HT1080 (cell line): Measurements from ENCODE around the gene SSBP3. TPM values are rescaled to one million over a fixed set of nuclear protein-coding genes. Genes with fewer than 3 reads are reported as not detected.
"Not testable (repeated sequence)": the region's sequence is repeated elsewhere in the genome, so short reads cannot be mapped to it uniquely, and the experiment has no call there.

ENCODE experiments used
- DNase-seq: peaks from one replicate; pipeline ENCODE4 v3.0.0-alpha.2; 2015; ENCODE audit warnings: low read depth
- total RNA-seq: library from RNA; depleted of rRNA; stranded (reverse); fragments of >200 nt; shearing (Covaris generic); gene quantifications from 2 replicates; pipeline ENCODE4 v1.2.3, GENCODE V29; 2014

The SSBP3 gene
- total RNA-seq, 1 experiment from 2014 or later = 44.1 TPM

DNA sequence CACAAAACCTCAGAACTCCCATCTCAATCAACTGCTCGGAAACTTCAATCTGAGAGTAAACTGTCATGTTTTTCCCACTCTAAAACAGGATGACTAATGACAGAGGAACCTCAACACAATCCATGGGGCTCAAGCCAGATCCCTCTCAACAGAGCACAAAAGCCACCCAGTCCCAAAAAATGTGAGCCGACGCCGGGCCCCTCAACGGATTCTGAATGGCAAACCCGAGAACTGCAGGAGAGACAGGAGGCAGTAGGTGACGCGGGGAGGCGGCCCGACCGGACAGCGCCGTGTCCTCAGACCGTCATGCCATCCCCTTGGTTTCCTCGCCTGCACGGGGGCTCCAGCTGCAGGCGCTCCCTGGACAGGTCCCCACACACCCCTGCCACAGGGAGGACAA is 53.4 kb downstream of the SSBP3 start:
- DNase-seq = no peak

DNA sequence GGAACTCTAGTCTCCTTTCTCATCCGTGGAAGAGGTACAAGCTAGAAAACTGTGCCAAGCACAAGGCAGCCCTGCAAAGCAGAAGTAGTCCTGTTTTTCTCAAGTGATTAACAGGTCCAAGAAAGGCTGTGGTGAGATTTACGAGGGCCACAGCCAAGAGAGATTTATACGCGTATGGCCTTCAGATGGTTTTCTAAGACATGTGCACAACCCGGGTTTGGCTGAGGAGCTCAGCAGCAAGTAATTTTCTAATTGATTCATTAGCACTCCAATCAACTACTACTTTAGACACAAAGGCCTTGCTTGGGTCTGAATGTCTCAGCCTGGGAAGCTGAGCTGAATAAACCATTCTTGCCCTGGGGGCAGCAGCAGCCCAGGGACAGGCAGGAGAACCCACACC is 55.8 kb downstream of the SSBP3 start:
- no peak for DNase-seq

DNA sequence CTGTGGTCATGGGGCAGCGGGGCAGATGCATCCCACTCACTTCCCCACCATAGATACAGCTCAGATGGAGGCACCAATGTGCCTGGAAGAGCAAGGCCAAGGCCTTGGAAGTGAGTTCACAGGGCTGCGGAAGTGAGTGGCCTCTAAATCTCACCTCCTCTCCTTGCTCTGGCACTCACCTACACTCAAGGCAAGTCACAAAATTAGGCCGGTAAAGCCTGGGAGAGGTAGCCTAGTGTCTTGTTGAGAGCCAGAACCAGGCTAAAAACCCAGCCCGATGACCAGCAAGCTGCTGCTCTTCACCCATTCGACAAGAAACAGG is 57.5 kb downstream of the SSBP3 start:
- DNase-seq = no peak

DNA sequence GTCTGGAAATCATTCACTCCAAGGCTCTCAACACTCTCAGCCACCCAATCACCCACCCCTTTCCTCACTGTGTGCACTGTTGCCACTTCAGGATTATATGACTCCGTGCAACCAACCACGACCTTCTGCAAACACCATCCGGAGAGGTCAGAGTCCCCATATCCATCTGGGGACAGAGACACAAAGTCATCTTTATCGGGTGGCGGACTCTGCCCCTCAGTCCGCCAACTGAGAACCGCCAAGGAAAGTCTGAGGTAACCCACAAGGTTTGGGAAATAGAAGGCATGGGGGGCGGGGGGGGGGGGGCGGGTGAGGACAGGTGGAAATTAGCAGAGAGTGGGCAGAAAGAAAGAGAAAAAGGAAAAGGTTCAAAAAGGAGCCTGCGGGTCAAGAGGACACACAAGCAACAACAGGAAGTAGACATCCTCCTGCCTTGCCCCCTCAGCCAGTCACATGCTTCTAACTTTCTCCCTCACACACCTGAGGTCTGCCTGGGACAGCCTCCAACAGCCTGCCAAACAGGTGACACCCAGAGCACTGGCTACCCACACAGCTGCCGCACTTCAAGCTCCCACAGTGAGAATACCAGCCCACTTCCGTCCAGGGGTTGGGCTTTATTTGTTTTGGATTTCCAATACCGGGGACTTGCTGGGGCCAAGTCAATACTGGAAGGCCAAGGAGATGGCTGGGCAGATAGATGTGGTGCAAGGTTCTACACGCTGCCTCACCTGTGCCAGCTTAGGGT is 58.1 kb downstream of the SSBP3 start:
- DNase-seq = no peak

DNA sequence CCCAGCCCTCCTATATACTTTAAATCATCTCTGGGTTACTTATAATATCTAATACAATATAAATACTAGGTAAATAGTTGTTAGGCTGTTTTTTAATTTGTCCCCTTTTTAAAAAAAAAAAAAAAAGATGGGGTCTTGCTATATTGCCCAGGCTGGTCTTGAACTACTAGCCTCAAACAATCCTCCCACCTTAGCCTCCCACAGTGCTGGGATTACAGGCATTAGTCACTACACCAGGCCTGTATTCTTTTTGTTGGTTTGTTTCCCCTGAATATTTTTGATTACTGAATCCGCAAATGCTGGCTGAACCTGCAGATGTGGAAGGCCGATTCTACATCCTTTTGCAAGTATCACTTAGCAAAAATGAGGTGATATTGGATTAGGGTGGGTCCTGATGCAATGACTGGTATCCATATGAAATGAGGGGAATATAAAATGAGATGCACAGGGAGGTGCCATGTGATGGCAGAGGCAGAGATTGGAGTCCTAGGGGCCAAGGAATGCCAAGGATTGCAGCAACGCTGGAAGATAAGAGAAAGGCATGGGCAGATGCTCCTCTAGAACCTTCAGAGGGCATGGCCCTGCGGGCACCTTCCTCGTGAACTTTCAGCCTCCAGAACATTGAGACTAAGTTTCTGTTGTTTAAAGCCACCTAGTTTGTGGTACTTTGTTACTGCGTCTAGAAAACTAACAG is 58.8 kb downstream of the SSBP3 start:
- DNase-seq = no peak

DNA sequence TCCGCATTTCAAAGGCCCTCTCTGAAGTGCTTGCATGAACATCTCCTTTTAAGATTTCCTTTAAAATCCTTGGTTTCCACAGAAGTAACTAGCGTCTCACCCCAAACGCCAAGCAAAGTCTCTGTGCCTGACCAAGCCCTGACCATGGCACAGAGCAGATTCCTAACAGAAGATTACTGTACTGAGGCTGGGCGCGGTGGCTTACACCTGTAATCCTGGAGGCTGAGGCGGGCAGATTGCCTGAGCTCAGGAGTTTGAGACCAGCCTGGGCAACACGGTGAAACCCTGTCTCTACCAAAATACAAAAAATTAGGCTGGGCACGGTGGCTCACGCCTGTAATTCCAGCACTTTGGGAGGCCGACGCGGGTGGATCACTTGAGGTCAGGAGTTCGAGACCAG is 60.6 kb downstream of the SSBP3 start:
- DNase-seq = not testable (repeated sequence)

DNA sequence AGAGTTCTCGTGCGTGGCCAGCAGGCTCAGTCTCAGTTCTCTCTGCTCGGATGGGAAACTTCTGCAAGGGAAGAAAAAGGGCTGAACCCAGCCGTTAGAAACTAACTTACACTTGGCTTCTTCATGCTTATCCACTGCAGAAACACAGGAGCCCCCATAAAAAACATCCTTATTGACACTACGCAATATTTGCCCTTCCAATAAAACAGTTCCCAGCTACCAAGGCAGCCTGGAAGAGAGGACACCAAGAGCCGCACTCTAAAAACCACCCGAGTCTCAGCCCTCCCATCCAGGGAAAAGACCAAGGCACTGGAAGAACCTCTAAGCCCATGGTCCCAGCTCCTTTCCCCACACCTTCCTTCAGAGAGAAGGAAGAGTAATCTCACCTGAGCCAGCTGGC is 61.1 kb downstream of the SSBP3 start:
- no peak for DNase-seq

DNA sequence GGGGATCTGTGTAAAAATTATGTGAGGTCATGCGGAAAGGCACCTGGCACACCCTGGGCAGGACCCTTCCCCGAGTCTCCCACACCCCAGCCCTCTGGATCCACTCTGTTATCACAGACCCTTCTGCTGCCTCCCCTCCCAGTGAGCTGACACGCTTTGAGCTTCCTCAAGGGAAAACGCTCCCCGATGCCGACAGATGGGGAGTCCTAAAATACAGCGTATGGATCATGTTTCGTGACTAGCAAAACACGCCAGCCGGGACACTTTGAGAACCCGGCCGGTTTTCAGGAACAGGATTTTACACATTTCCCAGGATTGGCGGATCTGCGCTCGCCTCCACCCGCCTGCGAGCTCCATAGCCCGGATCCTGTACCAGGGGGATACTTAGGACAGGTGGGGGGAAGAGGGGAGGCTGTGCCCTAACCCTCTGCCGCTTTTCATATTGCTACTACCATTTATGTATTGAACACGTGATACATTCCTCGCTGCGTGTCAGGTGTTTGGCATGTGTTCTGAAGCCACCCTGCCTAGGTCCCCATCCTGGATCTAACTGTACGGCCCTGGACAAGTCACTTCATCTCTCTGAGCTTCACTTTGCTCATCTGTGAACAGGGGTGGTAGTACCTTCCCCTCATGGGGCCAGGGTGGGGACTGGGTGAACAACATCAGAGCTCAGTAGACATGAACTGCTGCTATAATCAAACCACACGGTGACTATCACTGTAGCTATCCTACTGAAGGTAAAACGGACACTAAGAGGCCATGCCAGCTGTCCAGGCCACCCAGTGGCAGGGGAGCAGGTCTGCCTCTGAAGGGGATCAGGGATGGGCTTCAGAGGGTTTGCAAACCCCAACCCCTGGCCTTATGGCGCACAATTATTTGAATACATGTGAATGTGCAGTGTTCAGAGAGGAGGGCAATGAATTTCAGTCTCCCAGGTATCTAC is 63.2 kb downstream of the SSBP3 start:
- DNase-seq = no peak

DNA sequence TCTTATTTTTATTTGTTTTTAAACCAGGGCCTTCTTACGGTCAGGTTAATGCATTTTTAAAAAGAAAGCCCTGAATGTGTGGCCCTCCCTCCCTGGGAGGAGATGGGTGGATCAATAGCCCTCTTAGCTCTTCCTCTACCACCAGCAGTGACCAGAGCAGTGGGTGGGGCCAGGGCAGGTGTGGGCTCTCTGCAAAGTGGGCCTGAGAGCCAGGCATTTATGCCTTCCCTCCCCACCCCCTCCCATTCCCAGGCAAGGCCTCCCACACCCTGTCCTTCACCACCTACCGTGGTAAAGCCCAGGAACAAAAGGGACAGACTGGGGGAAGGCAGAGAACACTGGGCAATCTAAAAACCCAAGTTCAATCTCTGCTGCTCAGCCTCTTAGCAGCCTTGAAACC is 63.9 kb downstream of the SSBP3 start:
- DNase-seq = no peak

DNA sequence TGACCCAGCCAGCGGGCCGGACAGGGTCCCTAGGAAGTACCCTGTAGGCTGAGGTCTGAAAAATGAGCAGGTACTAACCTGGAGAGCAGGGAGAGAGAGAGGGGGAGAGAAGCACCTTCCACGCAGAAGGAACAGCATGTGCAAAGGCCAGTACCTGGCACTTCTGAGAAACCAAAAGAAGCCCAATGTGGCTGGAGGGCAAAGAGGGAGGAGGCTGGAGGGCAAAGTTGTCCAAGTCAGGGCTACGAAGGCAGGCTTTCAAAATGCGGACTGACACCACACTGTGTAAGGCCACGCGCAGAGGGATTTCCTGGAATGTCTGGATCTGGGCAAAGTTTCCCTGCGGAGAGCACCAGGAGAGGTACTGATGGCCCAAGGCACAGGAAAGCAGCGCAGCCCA is 64.4 kb downstream of the SSBP3 start:
- no peak for DNase-seq

DNA sequence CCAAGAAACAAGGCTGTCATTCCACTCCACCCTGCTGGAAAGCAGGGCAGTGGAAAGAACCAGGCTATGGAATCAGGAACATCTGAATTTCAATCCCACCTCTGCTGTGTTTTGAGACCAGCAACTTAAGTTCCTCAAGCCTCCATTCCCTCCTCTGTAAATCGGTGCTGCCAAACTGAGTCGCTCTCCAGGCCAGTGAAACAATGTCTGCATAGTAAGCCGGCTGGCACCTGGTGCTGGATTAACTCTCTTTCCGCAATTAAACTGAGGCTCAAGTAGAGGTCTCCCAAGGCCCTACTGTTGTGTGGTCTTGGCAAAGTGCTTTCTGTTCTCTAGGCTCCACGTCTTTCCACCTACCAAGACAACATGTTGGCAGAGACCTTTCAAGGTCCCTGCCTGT is 65.3 kb downstream of the SSBP3 start:
- no peak for DNase-seq

DNA sequence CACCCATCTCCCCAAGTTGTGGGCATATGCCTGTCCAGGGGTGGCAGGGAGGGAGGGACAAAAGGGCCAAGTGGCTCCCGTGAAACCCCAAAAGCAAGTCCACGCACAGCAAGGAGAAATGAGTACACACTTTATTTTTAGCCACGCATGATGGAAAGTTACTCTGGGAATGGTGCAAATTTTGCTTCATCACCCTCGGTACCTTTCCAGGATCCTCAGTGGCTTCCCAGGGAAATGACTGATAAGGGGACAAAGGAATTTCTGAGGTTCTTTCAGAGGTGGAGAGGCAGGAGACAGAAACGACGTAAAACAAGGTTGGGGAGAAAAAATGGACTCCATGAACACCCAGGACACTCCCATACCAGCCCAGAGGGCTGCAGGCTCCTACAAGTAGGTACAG is 65.8 kb downstream of the SSBP3 start:
- DNase-seq = no peak

DNA sequence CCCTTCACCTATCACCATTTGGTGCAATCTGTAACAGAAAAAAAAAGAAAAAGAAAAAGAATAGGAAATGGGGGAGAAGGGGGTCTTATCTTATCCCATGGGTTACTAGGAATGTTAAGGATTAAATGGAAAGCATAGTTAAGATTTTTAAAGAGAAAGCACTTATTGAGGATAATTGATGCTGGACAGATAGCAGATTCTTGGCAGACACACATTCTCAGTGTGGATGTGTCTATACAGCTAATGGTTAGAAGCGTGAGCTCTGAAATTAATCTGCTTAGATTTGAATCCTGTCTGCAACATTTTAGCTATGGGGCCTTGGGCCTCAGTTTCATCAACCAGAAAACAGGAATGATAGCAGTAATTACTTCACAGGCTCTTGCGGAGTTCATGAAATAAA is 67.1 kb downstream of the SSBP3 start:
- no peak for DNase-seq

DNA sequence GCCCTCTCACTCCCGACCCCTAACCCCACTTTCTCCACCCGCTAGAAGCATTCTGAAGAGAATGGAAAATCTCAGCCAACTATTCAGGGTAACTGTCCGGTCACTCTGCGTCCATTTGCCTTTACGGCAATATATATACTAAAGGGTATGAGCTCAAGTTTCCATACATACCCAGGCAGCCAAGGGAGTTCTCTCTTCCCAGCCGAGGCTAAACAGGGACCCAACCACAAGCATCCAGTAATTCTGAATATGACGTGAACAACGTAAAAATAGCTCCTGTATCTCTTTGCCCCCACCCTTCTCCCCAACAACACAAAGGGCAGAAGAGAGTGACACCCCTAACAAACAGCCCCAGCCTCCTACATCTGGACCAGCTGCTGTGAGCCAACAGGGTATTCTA is 67.7 kb downstream of the SSBP3 start:
- DNase-seq = no peak

DNA sequence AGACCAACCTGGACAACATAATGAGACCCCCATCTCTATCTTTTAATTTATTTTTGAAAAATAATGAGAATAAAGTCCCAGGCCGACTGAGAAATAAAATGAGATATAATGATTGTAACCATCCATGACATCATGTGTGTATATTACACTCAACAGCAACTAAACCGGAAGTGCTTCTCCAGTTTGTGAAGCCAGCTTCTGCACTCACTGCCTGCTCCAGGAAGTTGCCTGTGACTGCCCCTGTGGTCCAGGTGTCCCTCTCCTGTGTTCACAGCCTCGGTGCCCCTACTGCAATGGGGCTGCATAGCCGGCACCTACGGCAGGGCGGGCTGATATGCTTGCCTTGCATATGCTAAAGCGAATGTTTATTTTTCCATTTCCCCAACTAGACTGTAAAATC is 68.3 kb downstream of the SSBP3 start:
- DNase-seq = peak; percentile 16

DNA sequence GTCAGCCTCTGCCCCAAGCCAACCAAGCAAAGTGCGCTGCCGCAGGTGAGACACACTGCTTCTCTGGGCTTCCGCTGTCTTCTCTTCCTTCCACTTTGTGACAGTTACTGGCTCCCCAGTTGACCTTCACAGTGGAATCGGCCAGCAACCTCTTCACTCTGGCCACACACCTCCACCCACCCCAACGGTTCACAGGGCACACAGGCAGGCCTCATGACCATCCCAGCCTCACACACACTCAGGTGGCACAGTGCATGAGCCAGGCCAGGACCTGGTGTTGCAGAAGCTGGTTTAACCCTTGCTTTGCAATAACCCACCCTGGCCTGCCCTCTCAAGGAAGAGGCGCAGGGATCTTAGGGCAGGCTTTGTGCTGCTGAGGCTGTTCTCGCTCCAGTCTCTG is 69.2 kb downstream of the SSBP3 start:
- no peak for DNase-seq

DNA sequence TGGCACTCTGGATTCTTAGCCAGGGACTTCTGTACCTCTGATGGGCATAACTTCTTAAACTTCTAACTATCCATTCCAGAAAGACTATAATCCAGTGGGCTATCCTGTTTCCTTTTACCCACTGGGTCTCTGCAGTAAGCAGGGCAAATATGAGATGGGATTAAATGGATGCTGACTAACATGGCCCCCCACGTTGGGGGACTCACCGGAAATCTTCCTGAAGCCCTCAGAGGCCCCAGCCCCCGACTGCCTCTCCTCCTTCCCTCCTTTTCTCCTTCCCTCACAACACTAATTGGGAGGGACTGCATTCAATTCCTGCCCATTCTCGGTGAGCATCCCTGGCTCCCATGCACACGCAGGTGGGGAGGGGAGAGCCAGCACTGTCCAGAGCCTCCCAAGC is 70.1 kb downstream of the SSBP3 start:
- DNase-seq = no peak

DNA sequence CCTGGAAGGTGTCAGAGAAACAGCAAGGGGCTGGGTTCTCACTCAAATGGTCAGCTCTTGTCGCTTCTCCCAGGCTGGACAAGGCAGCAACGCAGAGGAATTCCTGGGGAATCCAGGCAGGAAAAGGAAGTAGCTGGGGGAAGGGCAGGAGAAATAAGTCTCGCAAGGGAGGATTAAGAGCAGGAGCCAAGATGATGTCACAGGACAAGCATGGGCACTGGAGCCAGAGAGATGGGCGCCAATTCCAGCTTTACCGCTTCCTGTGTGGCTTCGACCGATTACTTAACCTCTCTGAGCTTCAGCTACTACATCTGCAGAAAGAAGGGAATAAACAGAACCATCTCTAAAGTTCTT is 70.5 kb downstream of the SSBP3 start:
- DNase-seq = peak; percentile 94

DNA sequence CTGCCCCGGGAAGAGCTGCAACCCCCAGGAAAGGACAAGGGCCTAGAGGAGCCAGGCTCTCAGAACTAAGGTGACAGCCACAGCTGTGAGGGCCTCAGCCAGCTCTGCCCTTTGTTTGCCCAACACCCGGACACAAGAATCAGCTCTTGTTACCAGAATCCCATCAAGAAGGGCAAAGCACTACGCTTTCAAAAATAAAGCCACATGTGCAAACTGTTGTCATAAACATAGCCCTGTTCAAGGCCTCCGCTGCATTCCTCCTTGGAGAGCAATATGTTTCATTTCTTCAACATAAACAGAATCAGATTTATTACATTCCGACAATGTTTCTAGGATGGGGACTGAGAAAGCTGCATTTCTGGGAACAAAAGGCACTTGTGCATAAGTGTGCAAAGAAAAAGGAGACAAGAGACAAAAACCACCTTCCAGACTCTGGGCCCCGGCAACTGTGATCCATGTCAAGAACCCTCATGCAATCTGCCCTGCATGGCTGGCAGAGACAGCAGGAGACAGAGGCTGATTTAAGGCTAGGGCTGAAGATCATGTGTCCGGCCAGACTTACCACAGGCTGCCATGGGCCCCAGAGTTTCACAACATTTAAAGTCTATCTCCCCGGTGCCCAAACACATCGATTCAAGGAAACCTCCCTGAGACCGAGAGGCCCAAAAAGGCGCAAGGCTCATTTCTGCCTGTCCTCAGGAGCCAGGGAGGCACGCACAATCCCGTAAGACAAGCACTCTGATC is 71.0 kb downstream of the SSBP3 start:
- DNase-seq = no peak

DNA sequence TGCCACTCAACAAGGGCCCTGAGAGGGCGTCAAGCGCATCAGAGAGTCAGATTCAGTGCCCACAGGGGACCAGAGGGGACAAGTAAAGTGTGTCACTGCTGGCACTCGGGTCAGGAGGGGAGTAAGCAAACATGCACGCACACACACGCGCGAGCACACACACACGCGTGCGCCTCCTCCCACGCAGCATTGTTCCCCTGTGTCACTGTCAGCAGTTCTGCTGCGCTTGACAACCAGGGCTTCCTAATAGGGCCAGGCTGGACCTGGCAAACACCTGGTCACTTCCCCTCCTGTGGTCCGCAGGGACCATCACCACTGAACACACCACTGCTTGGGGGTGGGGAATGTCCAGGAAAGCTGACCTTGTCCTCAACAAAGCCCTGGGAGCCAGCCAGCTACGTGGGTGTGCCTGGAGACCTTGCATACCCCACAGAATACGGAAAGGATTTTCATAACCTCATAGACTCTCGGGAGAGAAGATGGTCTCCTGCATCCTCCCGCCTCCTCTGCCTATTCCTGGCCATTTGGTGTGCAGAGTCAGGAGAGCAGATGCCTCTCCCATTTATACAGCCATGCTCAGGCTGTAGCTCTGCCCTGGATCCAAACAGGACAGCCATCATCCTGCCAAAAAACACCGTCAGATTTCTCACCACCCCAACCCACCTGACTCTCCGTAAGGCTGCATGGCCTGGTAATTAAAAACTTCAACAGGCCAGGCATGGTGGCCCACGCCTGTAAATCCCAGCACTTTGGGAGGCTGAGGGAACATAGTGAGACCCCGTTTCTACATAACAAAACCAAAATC is 73.2 kb downstream of the SSBP3 start:
- no peak for DNase-seq
